ENCODE measurements around the gene UBQLN3. TPM values are rescaled to one million over a fixed set of nuclear protein-coding genes. Genes with fewer than 3 reads are reported as not detected.

Gene UBQLN3
- total and polyA plus RNA-seq, 10 of the 15 experiments (the other 5 are each of a cell fraction or from before 2014, with no cell fraction given) = not detected

GRCh38 chr11:5488385-5488784, 21.4 kb downstream of the UBQLN3 start, which contains the start of gene OR52D1 (continued):
- TF ChIP-seq EP300 (IDR thresholded peaks at IDR 0.05; ENCODE audit: borderline replicate concordance in 1 of 2, control insufficient read depth in 1 of 2, low read depth in 2 of 2, low read length in 2 of 2) (no peak), ZSCAN29 (IDR thresholded peaks at IDR 0.05) (no peak), HSF1 (IDR thresholded peaks at IDR 0.05; ENCODE audit: low read depth, low read length) (no peak), TCF3 (IDR thresholded peaks at IDR 0.05; ENCODE audit: borderline replicate concordance, insufficient read depth, low read depth, low read length) (no peak), JUNB (IDR thresholded peaks at IDR 0.05) (no peak), NBN (IDR thresholded peaks at IDR 0.05) (no peak), TBL1XR1 (IDR thresholded peaks at IDR 0.05; ENCODE audit: low read depth, low read length) (no peak)

DNA sequence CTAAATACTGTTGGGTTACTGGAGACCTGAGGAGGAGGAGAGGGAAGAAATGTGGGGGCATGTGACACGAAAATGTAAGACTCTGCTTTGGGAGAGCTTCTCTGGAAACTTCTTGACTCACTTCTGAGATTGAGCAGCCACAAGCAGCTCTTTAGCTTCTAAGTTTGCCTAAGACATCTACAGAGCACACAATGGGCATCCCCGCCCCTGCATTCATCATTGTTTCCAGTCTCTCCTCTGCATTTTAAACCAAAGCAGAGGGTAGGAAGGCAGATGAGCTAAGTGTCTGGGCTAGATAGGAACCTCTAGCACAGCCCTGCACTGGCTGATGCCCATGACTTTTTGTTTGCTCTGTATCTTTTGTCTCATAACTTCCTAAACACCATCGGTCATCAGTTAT, 23.3 kb downstream of the UBQLN3 start:
- BruUV-seq (replicated peaks) = no TSS peak
- no peaks in the 10 kb centered on the region for H3K4me1 ChIP-seq (ENCODE audit: control insufficient read depth, insufficient read depth, low read length)
- no peak overlapping the region for H2AFZ ChIP-seq (ENCODE audit: control insufficient read depth, low read depth, low read length)
- H3K27ac ChIP-seq (ENCODE audit: control insufficient read depth, insufficient read depth) = no peak overlapping the region
- ChIA-PET SMC1A (ENCODE audit: uncharacterized antibody, unreplicated experiment) (interaction anchor here (0.8 to 1.2 kb wide), 3 partner anchors 14 to 20 kb away, joined by 3 to 4 read pairs (median 4); no protein-coding TSS in a partner anchor), POLR2A (interaction anchor here (0.5 kb wide), 1 partner anchor 61 kb away, joined by 3 read pairs; no protein-coding TSS in a partner anchor), CTCF (interaction anchor here (1.4 kb wide), 1 partner anchor 10 kb away, joined by 4 read pairs; no protein-coding TSS in a partner anchor), RAD21 (ENCODE audit: unreplicated experiment) (interaction anchor here (0.9 to 1.3 kb wide), 2 partner anchors 14 to 18 kb away, joined by 3 to 4 read pairs; no protein-coding TSS in a partner anchor)
- H3K4me2 ChIP-seq (ENCODE audit: control insufficient read depth, insufficient read depth) = no peak overlapping the region
- H3K36me3 ChIP-seq (ENCODE audit: control insufficient read depth in 2 of 2, insufficient read depth in 2 of 2, low read length in 1 of 2) = no peaks in the 10 kb centered on the region
- H4K20me1 ChIP-seq (ENCODE audit: control insufficient read depth, insufficient read depth) = no peaks in the 10 kb centered on the region
- WGBS (ENCODE audit: insufficient coverage, insufficient replicate concordance, low lambda C conversion rate, missing lambda C conversion rate) = 13% methylated on average over 3 of the region's 3 CpGs
- in situ Hi-C loops (cut with MboI) = no loop called here
- no peak for DNase-seq (ENCODE audit: low read depth, low spot score)
- H3K4me3 ChIP-seq = no peak overlapping the region
- intact Hi-C loops (cut with micrococcal nuclease; ENCODE audit: unreplicated experiment) = no loop called here
- no peaks in the 10 kb centered on the region for H3K9me3 ChIP-seq (replicated peaks; ENCODE audit: control insufficient read depth, insufficient read depth, low read length)
- no peaks in the 10 kb centered on the region; a peak in 1 of 4 replicates for H3K27me3 ChIP-seq (replicated peaks in 1 of 2; ENCODE audit: control insufficient read depth in 2 of 2, insufficient read depth in 2 of 2, low read length in 1 of 2)
- FAIRE-seq = no peak
- H3K9ac ChIP-seq (ENCODE audit: control insufficient read depth, insufficient read depth, low read length) = no peak overlapping the region
- H3K79me2 ChIP-seq (ENCODE audit: control insufficient read depth, insufficient read depth, low read length) = no peaks in the 10 kb centered on the region
- TF ChIP-seq BMI1 (IDR thresholded peaks at IDR 0.05; ENCODE audit: borderline replicate concordance) (no peak), ASH2L (IDR thresholded peaks at IDR 0.05; ENCODE audit: borderline replicate concordance, low read depth) (no peak), PML (IDR thresholded peaks at IDR 0.05; ENCODE audit: low read length) (no peak), BACH1 (IDR thresholded peaks at IDR 0.05; ENCODE audit: borderline replicate concordance) (no peak), SMARCA5 (IDR thresholded peaks at IDR 0.05) (no peak), USF2 (IDR thresholded peaks at IDR 0.05; ENCODE audit: borderline replicate concordance, low read depth, low read length) (no peak), NFXL1 (IDR thresholded peaks at IDR 0.05; ENCODE audit: borderline replicate concordance) (no peak), GATAD2B (conservative IDR thresholded peaks at IDR 0.05; ENCODE audit: low read depth) (no peak)
- peak; percentile 59 for ATAC-seq
